Gastroesophageal sphincter (tissue), 4 donors: ENCODE measurements around the gene RAN. TPM values are rescaled to one million over a fixed set of nuclear protein-coding genes. Genes with fewer than 3 reads are reported as not detected.

Source experiments
- ATAC-seq: fragments of 150-250 bp; one replicate; pipeline ENCODE4 v1.9.1; 2016; ENCODE audit warnings: mild to moderate bottlenecking, moderate library complexity
- H3K27ac ChIP-seq, 4 donors: fragments of 200-600 bp; sonication (generic) in 3 of 4; 1 replicate in 3 of 4; 2 replicates in 1 of 4; pipeline ENCODE4 v1.5.1; 2016 to 2019
- H3K27me3 ChIP-seq: fragments of 200-600 bp; sonication (generic); one replicate; pipeline ENCODE4 v1.5.1; 2019
- H3K36me3 ChIP-seq, 2 donors: fragments of 200-600 bp; sonication (generic); one replicate each; pipeline ENCODE4 v1.5.1; 2019; ENCODE audit warnings: control low read depth in 1 of 2
- H3K4me1 ChIP-seq, 3 donors: fragments of 200-600 bp; sonication (generic); 1 replicate in 2 of 3; 2 replicates in 1 of 3; pipeline ENCODE4 v1.5.1; 2016 to 2019; ENCODE audit warnings: control low read depth in 2 of 3
- H3K4me3 ChIP-seq, 2 donors: fragments of 200-600 bp; sonication (generic); one replicate each; pipeline ENCODE4 v1.5.1; 2019; ENCODE audit warnings: mild to moderate bottlenecking in 1 of 2, moderate library complexity in 1 of 2
- H3K9me3 ChIP-seq, 3 donors: fragments of 200-600 bp; sonication (generic); one replicate each; pipeline ENCODE4 v1.5.1; 2017 to 2019; ENCODE audit warnings: control low read depth in 2 of 3
- CTCF ChIP-seq, 4 experiments: fragments of 200-600 bp in 2 of 4; fragments of 450-650 bp in 2 of 4; sonication (generic) in 1 of 4; IDR thresholded peaks; one replicate each; pipeline ENCODE4 v1.5.1; 2017 to 2019; ENCODE audit warnings: antibody characterized with exemption in 4 of 4, mild to moderate bottlenecking in 2 of 4, moderate library complexity in 2 of 4
- EP300 ChIP-seq: sonication (generic); formaldehyde crosslinking; IDR thresholded peaks from one replicate; pipeline ENCODE4 v1.6.1; 2017; ENCODE audit warnings: antibody characterized with exemption, mild to moderate bottlenecking
- POLR2A ChIP-seq, 2 donors: fragments of 450-650 bp; IDR thresholded peaks; one replicate each; pipeline ENCODE4 v1.6.1; 2017; ENCODE audit warnings: antibody characterized with exemption in 2 of 2, mild to moderate bottlenecking in 2 of 2, moderate library complexity in 1 of 2
- POLR2AphosphoS5 ChIP-seq: sonication (generic); formaldehyde crosslinking; IDR thresholded peaks from one replicate; pipeline ENCODE4 v1.6.1; 2017; ENCODE audit warnings: antibody characterized with exemption
- WGBS, 2 donors: methylation state at CpG; one replicate each; pipeline ENCODE4 v1.1.5; 2018; ENCODE audit warnings: low coverage in 1 of 2; 5-methylcytosine and 5-hydroxymethylcytosine counted together
- total RNA-seq, 4 donors: library from RNA; depleted of rRNA; stranded (reverse); fragments of >200 nt; gene quantifications; one replicate each; pipeline ENCODE4 v1.1.0, GENCODE V29; 2016

Gene RAN
- total RNA-seq, 4 donors from 2014 or later, result 139 to 199 (median 167) TPM

GRCh38 chr12:130832561-130833209 lies 39.2 kb upstream of the RAN start:
- peak; percentile 65 for ATAC-seq
- H3K4me1 ChIP-seq, result peaks cover 0 to 83% (median 16%) of the 10 kb centered on the region in 3 donors
- H3K27ac ChIP-seq, result peak overlapping the region in 1 of 4 donors; percentile 15
- no peaks in the 10 kb centered on the region for H3K9me3 ChIP-seq
- TF ChIP-seq POLR2A (IDR thresholded peaks at IDR 0.05), result no peak
- TF ChIP-seq CTCF (IDR thresholded peaks at IDR 0.05), result no peak
- no peak for TF ChIP-seq POLR2AphosphoS5
- TF ChIP-seq EP300, result no peak
- H3K36me3 ChIP-seq, result no peaks in the 10 kb centered on the region
- no peaks in the 10 kb centered on the region for H3K27me3 ChIP-seq
- H3K4me3 ChIP-seq, result no peak overlapping the region
- WGBS, 2 donors, result 61 to 92% methylated on average over 7 to 9 of the region's 17 CpGs

GRCh38 chr12:130835011-130835410 lies 36.9 kb upstream of the RAN start:
- 78 to 80% methylated on average over 9 to 10 of the region's 11 CpGs for WGBS, 2 donors
- peaks cover 0 to 81% (median 17%) of the 10 kb centered on the region in 3 donors for H3K4me1 ChIP-seq

GRCh38 chr12:130835436-130835835 lies 36.4 kb upstream of the RAN start:
- no peaks in the 10 kb centered on the region for H3K27me3 ChIP-seq
- no peak for TF ChIP-seq POLR2AphosphoS5
- no peak for TF ChIP-seq POLR2A (IDR thresholded peaks at IDR 0.05)
- no peak for TF ChIP-seq CTCF (IDR thresholded peaks at IDR 0.05)
- TF ChIP-seq EP300, result no peak
- no peak overlapping the region for H3K27ac ChIP-seq
- WGBS, 2 donors, result 64 to 77% methylated on average over 6 of the region's 6 CpGs
- H3K4me1 ChIP-seq, result peaks cover 0 to 79% (median 17%) of the 10 kb centered on the region in 3 donors
- H3K9me3 ChIP-seq, result no peaks in the 10 kb centered on the region
- H3K36me3 ChIP-seq, result no peaks in the 10 kb centered on the region
- ATAC-seq, result no peak
- no peak overlapping the region for H3K4me3 ChIP-seq

More at GRCh38 chr12:130835011-130835410, 36.9 kb upstream of the RAN start:
- Histone ChIP-seq H3K27ac (no peak overlapping the region), H3K36me3 (no peaks in the 10 kb centered on the region), H3K9me3 (no peaks in the 10 kb centered on the region), H3K27me3 (no peaks in the 10 kb centered on the region), H3K4me3 (no peak overlapping the region)
- no peak for TF ChIP-seq POLR2A (IDR thresholded peaks at IDR 0.05)
- no peak for TF ChIP-seq CTCF (IDR thresholded peaks at IDR 0.05)
- no peak for TF ChIP-seq POLR2AphosphoS5
- no peak for TF ChIP-seq EP300
- ATAC-seq, result no peak

GRCh38 chr12:130838284-130838950 lies 33.4 kb upstream of the RAN start:
- no peaks in the 10 kb centered on the region for H3K9me3 ChIP-seq
- H3K4me3 ChIP-seq, result peak overlapping the region; percentile 77 to 100
- ATAC-seq, result peak; percentile 16
- no peaks in the 10 kb centered on the region for H3K36me3 ChIP-seq
- 2% methylated on average over 8 of the region's 38 CpGs for WGBS, 2 donors
- H3K27ac ChIP-seq, result peak overlapping the region; percentile 57 to 94 (median 88)
- peaks cover 0 to 49% (median 13%) of the 10 kb centered on the region in 3 donors for H3K4me1 ChIP-seq
- no peaks in the 10 kb centered on the region for H3K27me3 ChIP-seq
- TF ChIP-seq POLR2AphosphoS5, result no peak
- no peak for TF ChIP-seq CTCF (IDR thresholded peaks at IDR 0.05)
- TF ChIP-seq EP300, result no peak
- no peak for TF ChIP-seq POLR2A (IDR thresholded peaks at IDR 0.05)
